Measurements from ENCODE around the gene NOC2L.

- TF ChIP-seq CTCF (IDR thresholded peaks at IDR 0.05) (no peak), POLR2A (IDR thresholded peaks at IDR 0.05) (no peak)
Measured at GRCh38 chr1:974293-974640, 15.2 kb upstream of the NOC2L start.

All from thyroid gland (tissue), 4 donors.